Jurkat, Clone E6-1 (cell line): ENCODE results near the gene VPS52. TPM values are rescaled to one million over a fixed set of nuclear protein-coding genes. Genes with fewer than 3 reads are reported as not detected.

Experiments used
- DNase-seq: peaks from one replicate; pipeline ENCODE4 v3.0.0-alpha.2; 2011; ENCODE audit warnings: low read depth, low spot score
- H3K4me3 ChIP-seq: 2 replicates; pipeline ENCODE4 v1.5.1; 2011; ENCODE audit warnings: mild to moderate bottlenecking, low read length, control low read depth, moderate library complexity
- polyA plus RNA-seq: library from polyadenylated mRNA; unstranded; fragments of >200 nt; gene quantifications from one replicate; pipeline ENCODE4 v1.2.1, GENCODE V29; 2012; ENCODE audit warnings: missing spikeins; ENCODE audit not compliant: insufficient read length, insufficient read depth

VPS52 gene
- polyA plus RNA-seq, result 71.1 TPM

DNA sequence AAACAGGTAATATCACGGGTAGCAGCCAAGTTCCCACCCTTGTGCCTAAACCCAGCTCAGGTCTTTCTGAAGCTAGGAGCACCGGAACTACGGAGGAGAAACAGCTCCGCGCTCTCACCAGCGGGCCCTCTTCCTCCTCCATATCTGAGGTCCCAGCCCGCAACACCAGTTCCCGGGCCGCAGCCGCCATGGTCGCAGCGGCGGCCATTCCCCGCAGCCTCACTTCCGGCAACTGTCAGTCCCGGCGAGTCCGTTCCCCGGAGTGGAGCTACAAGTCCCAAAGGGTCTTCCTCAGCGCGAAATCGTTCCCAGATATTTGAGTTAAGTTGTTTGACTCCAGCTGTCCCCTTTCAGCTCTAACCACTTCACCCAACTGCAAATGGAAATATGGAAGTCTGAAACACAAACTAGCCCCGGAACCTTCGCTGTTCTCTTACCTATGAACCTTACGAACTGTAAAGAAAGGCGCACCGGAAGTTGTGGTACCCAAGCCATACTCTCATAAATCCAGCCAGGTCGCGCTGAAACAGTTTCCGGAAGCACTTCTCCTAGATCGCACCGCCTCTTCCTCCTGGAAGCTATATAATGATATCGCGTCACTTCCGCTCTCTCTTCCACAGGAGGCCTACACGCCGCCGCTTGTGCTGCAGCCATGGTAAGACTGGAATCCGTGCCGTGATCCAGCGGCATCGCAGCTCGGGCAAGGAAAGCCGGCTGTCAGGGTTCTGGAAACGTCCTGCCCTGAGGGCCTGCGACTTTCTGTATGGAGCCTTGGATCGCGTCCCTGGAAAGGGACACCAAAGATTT lies at the start of gene VPS52, which contains the start of gene RPS18:
TSS of gene VPS52 (minus strand) at position 409 of the 807 bp plus-strand sequence. CDS start at position 208, 201 bp downstream.
TSS of gene RPS18 (plus strand) at position 608 of the 807 bp plus-strand sequence. CDS start at position 653, 45 bp downstream.
- peak; percentile 100 for DNase-seq
- peak within 1 kb of the TSS; percentile 81 for H3K4me3 ChIP-seq

- peak overlapping the region; percentile 95; the same call in 1 of the 2 replicates for H3K4me3 ChIP-seq
- DNase-seq, result no peak
Observed at GRCh38 chr6:33321227-33321626, 49.6 kb upstream of the VPS52 start.

- H3K4me3 ChIP-seq, result no peak overlapping the region
- no peak for DNase-seq
Observed at GRCh38 chr6:33320315-33321181, 48.9 kb upstream of the VPS52 start.

GRCh38 chr6:33319939-33320314 lies 48.3 kb upstream of the VPS52 start:
- no peak overlapping the region for H3K4me3 ChIP-seq
- DNase-seq, result no peak

DNA sequence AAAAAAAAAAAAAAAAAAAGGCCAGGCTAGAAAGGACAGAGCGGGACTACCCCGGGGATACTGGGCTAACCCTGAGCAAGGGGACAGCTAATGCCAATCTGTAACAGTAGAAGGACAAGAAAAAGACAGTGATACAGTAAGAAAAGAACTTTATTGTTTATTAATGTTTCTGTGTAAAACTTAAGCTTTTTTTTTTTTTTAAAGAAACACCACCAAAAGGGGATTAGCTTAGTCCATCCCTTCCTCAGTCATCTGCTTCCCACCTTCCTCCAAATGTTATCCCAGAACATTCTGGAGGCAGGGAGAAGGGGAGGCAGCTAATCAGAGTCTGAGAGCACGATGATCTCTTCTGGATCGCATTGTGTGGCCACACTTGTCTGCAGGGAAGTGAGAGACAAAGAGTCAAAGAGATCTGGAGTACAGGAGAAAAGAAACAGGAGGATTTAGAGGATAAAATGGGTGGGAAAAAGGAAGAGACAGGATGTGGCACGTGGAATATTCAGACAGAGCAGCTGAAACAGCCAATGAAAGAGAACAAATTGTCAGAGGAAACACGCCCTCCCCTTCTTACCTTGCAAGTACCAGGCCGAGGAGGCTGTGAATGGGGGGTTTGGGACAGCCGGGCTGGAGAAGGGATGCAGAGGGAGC lies 46.9 kb upstream of the VPS52 start:
- no peak for DNase-seq
- peak overlapping the region; percentile 81 for H3K4me3 ChIP-seq

GRCh38 chr6:33317669-33318425 lies 46.2 kb upstream of the VPS52 start, which contains the start of gene ZBTB22:
Gene ZBTB22 (minus strand): TSS chr6:33317744. CDS start chr6:33316916, 828 bp downstream.
- DNase-seq, result peak; percentile 98
- H3K4me3 ChIP-seq, result peak within 1 kb of the TSS; percentile 81

DNA sequence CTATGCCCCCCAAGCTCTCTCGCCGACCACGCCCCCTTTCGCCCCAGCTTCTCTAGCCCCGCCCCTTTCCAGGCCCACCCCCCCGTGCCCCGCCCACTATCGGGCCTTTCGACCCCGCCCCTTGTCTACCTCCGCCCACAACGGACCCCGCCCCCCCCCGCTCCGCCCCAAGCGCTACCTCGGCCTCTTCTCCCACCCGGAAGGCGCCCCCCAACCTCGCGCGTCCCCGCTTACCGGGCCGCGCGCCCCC lies 45.7 kb upstream of the VPS52 start:
- no peak for DNase-seq

DNA sequence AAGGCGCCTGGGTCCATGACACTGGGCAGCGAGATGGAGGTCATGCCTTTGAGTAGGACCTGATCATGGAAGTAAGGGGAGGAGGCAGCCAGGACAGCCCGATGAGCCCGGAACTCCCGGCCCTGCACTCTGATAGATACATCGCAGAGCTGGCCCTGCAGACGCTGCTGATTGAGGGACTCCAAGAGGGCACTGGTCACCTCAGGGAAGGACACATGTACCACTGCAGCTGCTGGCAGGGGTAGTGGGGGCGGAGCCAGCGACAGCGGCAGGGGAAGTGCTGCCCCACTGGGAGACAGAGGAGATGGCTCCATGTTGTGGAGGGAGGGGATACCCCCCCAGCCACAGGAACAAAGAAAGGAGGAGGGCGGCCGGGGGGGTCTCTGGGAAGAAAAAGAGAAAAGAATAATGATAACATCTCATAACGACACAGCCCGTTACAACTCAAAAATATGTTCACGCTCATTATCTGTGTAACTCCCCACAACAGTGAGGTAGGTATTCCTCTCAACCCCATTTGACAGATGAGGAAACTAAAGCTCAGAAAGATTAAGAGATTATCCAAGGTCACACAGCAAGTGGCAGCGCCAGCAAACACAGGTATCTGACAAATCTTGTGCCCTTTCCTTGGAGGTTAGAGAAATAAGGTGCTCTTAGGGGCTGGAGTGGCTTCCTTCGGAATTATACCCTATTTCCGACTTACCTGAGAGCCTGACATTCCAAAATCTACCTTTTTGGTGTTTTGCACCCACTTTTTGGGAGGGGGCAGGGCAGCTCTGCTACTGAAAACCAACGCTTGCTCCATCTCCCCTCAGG lies 45.1 kb upstream of the VPS52 start:
- H3K4me3 ChIP-seq, result peak overlapping the region; percentile 53
- no peak for DNase-seq

More for the DNA sequence above, 45.7 kb upstream of the VPS52 start:
- H3K4me3 ChIP-seq, result peak overlapping the region; percentile 81

DNA sequence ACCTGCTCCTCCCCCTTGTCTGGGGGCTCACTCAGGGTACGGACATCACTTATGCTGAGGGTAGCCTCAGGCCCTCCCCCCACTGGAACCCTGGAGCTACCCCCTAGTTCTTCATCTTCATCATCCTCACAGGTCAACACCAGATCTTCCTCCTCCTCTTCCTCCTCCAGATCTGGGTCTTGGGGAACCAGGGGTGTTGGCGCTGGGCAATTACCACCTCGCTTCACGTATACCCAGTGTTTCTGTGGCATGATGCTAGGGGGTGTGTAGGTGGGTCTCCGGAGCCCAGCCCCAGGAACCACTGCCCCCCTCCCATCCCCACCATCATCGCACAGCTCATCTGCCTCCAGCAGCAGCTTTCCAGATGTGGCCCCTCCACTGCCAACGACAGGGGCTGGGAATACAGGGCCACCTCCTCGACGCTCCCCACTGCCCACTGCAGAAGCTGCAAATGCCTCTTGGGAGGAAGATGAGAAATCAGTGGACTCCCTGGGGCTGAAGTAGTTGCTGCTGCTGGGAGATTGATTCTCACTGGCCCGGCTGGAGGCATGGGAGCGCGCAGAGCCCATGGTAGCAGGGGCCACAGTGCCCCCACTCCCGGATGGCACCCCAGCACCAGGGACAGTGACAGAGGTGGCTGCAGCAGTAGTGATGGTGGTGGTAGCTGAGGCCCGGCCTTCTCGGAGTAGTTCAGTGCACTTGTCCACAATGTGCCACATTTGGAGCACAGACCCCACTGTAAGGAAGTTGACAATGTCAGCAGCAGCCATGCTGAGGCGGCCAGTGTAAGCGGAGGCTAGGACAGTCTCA lies 44.3 kb upstream of the VPS52 start:
- H3K4me3 ChIP-seq, result no peak overlapping the region
- DNase-seq, result no peak

DNA sequence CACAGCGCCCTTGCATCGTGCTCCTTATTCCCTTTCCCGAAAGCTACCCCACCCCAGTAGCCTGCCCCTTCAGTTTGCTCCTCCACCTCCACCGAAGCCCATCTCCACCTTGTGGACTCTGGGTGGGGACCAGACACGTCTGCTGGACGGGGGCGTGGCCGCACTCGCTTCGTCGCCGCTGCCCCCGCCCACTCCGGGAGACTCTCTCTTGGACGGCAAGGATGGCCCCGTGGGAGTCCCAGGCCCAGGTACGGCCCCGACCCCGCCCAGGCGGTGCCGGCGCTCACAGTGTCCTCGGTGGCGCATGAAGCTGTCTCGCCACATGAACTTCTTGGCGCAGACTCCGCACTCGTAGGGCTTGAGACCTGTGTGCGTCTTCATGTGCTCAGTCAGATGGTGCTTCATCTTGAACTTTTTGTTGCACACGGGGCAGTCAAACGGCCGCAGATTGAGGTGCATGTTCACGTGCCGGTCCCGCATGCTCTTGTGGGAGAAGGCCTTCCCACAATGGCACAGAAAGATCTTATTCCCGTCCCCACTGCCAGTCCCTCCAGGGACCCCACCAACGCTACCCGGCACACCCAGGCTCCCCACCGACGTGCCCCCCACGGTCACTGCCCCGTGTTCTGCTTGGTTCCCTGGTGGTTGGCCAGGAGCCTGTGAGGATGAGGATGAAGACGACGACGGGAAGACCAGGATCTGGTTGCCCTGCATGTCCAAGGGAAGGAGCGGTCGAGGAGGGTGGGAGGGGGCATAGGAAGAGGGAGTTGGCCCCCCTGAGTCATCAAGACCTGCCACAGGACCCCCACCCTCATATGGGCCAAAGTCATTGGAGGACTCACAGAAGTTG lies 43.5 kb upstream of the VPS52 start:
- H3K4me3 ChIP-seq, result peak overlapping the region; percentile 89; the same call in 1 of the 2 replicates
- no peak for DNase-seq

GRCh38 chr6:33314515-33314942 lies 42.9 kb upstream of the VPS52 start:
- peak overlapping the region; percentile 89 for H3K4me3 ChIP-seq
- peak; percentile 74 for DNase-seq

GRCh38 chr6:33313709-33314514 lies 42.2 kb upstream of the VPS52 start, which contains the start of gene TAPBP:
Gene TAPBP (minus strand): TSS chr6:33314078. CDS start chr6:33314041, 37 bp downstream.
- peak within 1 kb of the TSS; percentile 89 for H3K4me3 ChIP-seq
- DNase-seq, result peak; percentile 48

- peak overlapping the region; percentile 89 for H3K4me3 ChIP-seq
- no peak for DNase-seq
Observed at GRCh38 chr6:33313105-33313708, 41.5 kb upstream of the VPS52 start.

DNA sequence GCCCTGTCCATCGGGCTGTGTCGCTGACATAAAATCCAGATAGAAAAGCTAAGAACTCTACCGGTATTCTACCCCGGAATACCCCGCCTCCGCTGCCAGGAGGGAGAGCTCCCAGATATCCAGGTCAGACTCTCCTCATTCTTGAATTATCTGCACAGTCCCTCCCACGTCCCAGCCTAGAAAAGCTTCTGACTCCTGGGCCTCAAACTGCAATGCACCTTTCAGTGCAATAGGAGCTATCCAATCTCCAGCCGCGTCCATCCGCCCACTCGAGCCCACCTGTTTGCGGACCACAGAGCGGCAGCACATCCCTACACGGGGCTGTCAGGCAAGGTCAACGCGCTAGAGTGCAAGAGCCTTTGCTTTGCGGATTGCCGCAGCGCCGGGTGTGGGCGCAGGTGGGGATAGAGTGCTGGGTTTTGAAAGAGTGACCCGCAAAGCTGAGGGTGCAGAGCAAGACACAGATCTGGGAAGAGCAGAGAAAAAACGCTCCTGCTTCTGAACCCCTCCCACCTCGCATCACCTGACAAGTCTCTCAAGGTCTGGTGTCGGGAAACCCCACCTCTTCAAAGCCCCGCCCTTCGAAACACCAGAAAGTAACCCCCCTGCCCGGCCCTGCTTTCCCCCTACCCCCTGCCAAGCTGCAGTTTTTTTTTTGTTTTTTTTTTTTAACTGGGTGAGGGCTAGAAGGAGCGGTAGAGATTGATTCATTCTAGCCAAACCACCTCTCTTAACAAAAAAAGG lies 40.9 kb upstream of the VPS52 start:
- H3K4me3 ChIP-seq, result peak overlapping the region; percentile 89
- peak; percentile 86 for DNase-seq
